Liver (tissue), 3 donors: ENCODE results near the gene PCDHB15.

Source experiments
- CTCF ChIP-seq: fragments of 150-350 bp; IDR thresholded peaks from 2 replicates; pipeline ENCODE4 v1.5.1; 2017; ENCODE audit warnings: improper control_type of control experiment, low read depth, low read length; ENCODE audit not compliant: missing input control
- EGR1 ChIP-seq, 2 donors: IDR thresholded peaks; 2 replicates each; pipeline ENCODE4 v1.6.1; 2016 to 2018; ENCODE audit warnings: antibody characterized with exemption in 2 of 2, low read depth in 2 of 2
- GABPA ChIP-seq, 2 donors: IDR thresholded peaks in 1 of 2; conservative IDR thresholded peaks in 1 of 2; 2 replicates each; pipeline ENCODE4 v1.6.1; 2016; ENCODE audit warnings: antibody characterized with exemption in 2 of 2, mild to moderate bottlenecking in 1 of 2, moderate library complexity in 1 of 2
- NR2F2 ChIP-seq: IDR thresholded peaks from 2 replicates; pipeline ENCODE4 v1.6.1; 2016; ENCODE audit warnings: antibody characterized with exemption
- RAD21 ChIP-seq, 2 donors: IDR thresholded peaks; 2 replicates each; pipeline ENCODE4 v1.6.1; 2016; ENCODE audit warnings: antibody characterized with exemption in 2 of 2, mild to moderate bottlenecking in 2 of 2
- RXRA ChIP-seq, 2 donors: IDR thresholded peaks; 2 replicates each; pipeline ENCODE4 v1.6.1; 2017 to 2018; ENCODE audit warnings: antibody characterized with exemption in 2 of 2, mild to moderate bottlenecking in 1 of 2
- SP1 ChIP-seq: IDR thresholded peaks from 2 replicates; pipeline ENCODE4 v1.6.1; 2018; ENCODE audit warnings: antibody characterized with exemption, mild to moderate bottlenecking
- TAF1 ChIP-seq: conservative IDR thresholded peaks from 2 replicates; pipeline ENCODE4 v1.6.1; 2016; ENCODE audit warnings: antibody characterized with exemption, mild to moderate bottlenecking
- YY1 ChIP-seq: IDR thresholded peaks from 2 replicates; pipeline ENCODE4 v1.6.1; 2016; ENCODE audit warnings: antibody characterized with exemption, mild to moderate bottlenecking
- ZBTB33 ChIP-seq: IDR thresholded peaks from 2 replicates; pipeline ENCODE4 v1.6.1; 2016; ENCODE audit warnings: antibody characterized with exemption
- TF ChIP-seq, protein P1 (sequence below): IDR thresholded peaks from 2 replicates; pipeline ENCODE4 v1.6.1; 2016; ENCODE audit warnings: antibody characterized with exemption, mild to moderate bottlenecking
- donor health status: healthy.
- donor health status: healthy.

DNA sequence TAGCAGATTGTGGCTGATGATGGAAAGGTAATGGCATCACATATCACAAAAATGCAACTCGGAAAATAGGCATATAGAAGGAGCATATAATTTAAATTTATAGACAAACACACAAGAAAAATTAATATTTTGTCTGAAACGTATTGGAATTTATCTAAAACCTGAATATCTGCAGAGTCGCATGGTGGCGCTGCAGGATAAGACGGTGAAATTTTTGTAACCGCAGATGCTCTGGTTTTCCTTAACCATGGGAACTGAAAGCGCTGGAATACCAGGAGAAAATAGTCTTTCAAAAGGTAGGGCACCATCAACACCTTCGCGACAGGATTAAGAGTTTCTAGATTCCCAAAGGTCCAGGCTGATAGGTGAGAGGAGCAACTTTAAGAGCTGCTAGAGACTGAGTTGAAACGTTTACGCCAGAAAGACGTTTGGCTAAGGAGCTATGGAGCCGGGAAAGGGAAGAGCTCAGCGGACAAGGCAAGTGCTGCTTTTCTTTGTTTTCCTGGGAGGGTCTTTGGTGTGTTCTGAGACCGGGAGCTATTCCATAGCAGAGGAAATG, 11.0 kb upstream of the PCDHB15 start:
- TF ChIP-seq CTCF: no peak
- no peak for TF ChIP-seq NR2F2
- no peak for TF ChIP-seq RAD21 (IDR thresholded peaks at IDR 0.05)
- no peak for TF ChIP-seq ZBTB33
- TF ChIP-seq, protein P1, sequence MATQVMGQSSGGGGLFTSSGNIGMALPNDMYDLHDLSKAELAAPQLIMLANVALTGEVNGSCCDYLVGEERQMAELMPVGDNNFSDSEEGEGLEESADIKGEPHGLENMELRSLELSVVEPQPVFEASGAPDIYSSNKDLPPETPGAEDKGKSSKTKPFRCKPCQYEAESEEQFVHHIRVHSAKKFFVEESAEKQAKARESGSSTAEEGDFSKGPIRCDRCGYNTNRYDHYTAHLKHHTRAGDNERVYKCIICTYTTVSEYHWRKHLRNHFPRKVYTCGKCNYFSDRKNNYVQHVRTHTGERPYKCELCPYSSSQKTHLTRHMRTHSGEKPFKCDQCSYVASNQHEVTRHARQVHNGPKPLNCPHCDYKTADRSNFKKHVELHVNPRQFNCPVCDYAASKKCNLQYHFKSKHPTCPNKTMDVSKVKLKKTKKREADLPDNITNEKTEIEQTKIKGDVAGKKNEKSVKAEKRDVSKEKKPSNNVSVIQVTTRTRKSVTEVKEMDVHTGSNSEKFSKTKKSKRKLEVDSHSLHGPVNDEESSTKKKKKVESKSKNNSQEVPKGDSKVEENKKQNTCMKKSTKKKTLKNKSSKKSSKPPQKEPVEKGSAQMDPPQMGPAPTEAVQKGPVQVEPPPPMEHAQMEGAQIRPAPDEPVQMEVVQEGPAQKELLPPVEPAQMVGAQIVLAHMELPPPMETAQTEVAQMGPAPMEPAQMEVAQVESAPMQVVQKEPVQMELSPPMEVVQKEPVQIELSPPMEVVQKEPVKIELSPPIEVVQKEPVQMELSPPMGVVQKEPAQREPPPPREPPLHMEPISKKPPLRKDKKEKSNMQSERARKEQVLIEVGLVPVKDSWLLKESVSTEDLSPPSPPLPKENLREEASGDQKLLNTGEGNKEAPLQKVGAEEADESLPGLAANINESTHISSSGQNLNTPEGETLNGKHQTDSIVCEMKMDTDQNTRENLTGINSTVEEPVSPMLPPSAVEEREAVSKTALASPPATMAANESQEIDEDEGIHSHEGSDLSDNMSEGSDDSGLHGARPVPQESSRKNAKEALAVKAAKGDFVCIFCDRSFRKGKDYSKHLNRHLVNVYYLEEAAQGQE: no peak
- no peak for TF ChIP-seq RXRA (IDR thresholded peaks at IDR 0.05)
- TF ChIP-seq SP1: no peak
- TF ChIP-seq GABPA (IDR thresholded peaks at IDR 0.05 in 1 of 2, conservative IDR thresholded peaks at IDR 0.05 in 1 of 2): no peak
- TF ChIP-seq TAF1: no peak
- no peak for TF ChIP-seq YY1
- no peak for TF ChIP-seq EGR1 (IDR thresholded peaks at IDR 0.05; ENCODE audit: low read depth in 2 of 2)
